ENCODE measurements around the gene CDH22. TPM values are rescaled to one million over a fixed set of nuclear protein-coding genes. Genes with fewer than 3 reads are reported as not detected.

Gene CDH22
- total RNA-seq, 1 experiment from 2014 or later, result 0.11 TPM

GRCh38 chr20:46356195-46357029 is 48.1 kb upstream of the CDH22 start:
- BruUV-seq (replicated peaks), result no TSS peak
- peak overlapping the region; percentile 86 for H3K27ac Mint-ChIP-seq (ENCODE audit: unreplicated experiment)
- ChIA-PET CTCF (interaction anchor here (0.9 to 1.2 kb wide), 3 partner anchors 8 to 228 kb away, joined by 3 to 7 read pairs (median 3); no protein-coding TSS in a partner anchor), POLR2A (interaction anchor here (2.6 kb wide), 1 partner anchor 8 kb away, joined by 28 read pairs; no protein-coding TSS in a partner anchor)
- H3K36me3 Mint-ChIP-seq (ENCODE audit: insufficient read depth, unreplicated experiment), result peaks cover 42% of the 10 kb centered on the region
- H3K4me3 Mint-ChIP-seq (ENCODE audit: unreplicated experiment), result peak overlapping the region; percentile 54
- Histone ChIP-seq H3K36me3 (ENCODE audit: control insufficient read depth, insufficient read depth, low read length) (peaks cover 6% of the 10 kb centered on the region), H3K27me3 (replicated peaks; ENCODE audit: control insufficient read depth, insufficient read depth, low read length) (no peaks in the 10 kb centered on the region), H3K9me3 (no peaks in the 10 kb centered on the region), H3K4me1 (peaks cover 42% of the 10 kb centered on the region), H3K4me3 (ENCODE audit: low read depth, low read length) (no peak overlapping the region)
- peaks cover 29% of the 10 kb centered on the region for H3K4me1 Mint-ChIP-seq (ENCODE audit: low read depth, unreplicated experiment)
- TF ChIP-seq CTCF (IDR thresholded peaks at IDR 0.05; ENCODE audit: insufficient read depth in 1 of 2, low read depth in 1 of 2, low read length in 1 of 2, severe bottlenecking in 1 of 2, unreplicated experiment in 1 of 2), result no peak
- DNase-seq, result no peak
- intact Hi-C loops (cut with micrococcal nuclease; ENCODE audit: unreplicated experiment), result loop anchor here (10.0 kb wide), 1 partner anchor 342 kb away; no protein-coding TSS in a partner anchor
- H3K9me3 Mint-ChIP-seq (ENCODE audit: unreplicated experiment), result no peaks in the 10 kb centered on the region
- no peaks in the 10 kb centered on the region for H3K27me3 Mint-ChIP-seq (ENCODE audit: insufficient read depth, unreplicated experiment)

GRCh38 chr20:46355778-46356177 is 47.5 kb upstream of the CDH22 start:
- H3K27ac Mint-ChIP-seq (ENCODE audit: unreplicated experiment), result peak overlapping the region; percentile 86
- Histone ChIP-seq H3K9me3 (no peaks in the 10 kb centered on the region), H3K27me3 (replicated peaks; ENCODE audit: control insufficient read depth, insufficient read depth, low read length) (no peaks in the 10 kb centered on the region), H3K4me3 (ENCODE audit: low read depth, low read length) (no peak overlapping the region), H3K36me3 (ENCODE audit: control insufficient read depth, insufficient read depth, low read length) (peaks cover 7% of the 10 kb centered on the region), H3K4me1 (peaks cover 42% of the 10 kb centered on the region)
- BruUV-seq (replicated peaks), result no TSS peak
- peak; percentile 67 to 85 for DNase-seq
- intact Hi-C loops (cut with micrococcal nuclease; ENCODE audit: unreplicated experiment), result loop anchor here (2.0 to 10.0 kb wide), 2 partner anchors 51 to 341 kb away; partner anchors contain the start of gene ELMO2
- H3K27me3 Mint-ChIP-seq (ENCODE audit: insufficient read depth, unreplicated experiment), result no peaks in the 10 kb centered on the region
- no peaks in the 10 kb centered on the region for H3K9me3 Mint-ChIP-seq (ENCODE audit: unreplicated experiment)
- H3K4me1 Mint-ChIP-seq (ENCODE audit: low read depth, unreplicated experiment), result peaks cover 35% of the 10 kb centered on the region
- peak overlapping the region; percentile 54 for H3K4me3 Mint-ChIP-seq (ENCODE audit: unreplicated experiment)
- TF ChIP-seq CTCF (IDR thresholded peaks at IDR 0.05; ENCODE audit: insufficient read depth in 1 of 2, low read depth in 1 of 2, low read length in 1 of 2, severe bottlenecking in 1 of 2, unreplicated experiment in 1 of 2), result no peak
- CTCF ChIA-PET, result interaction anchor here (0.9 to 1.2 kb wide), 3 partner anchors 8 to 228 kb away, joined by 3 to 7 read pairs (median 3); no protein-coding TSS in a partner anchor
- peaks cover 47% of the 10 kb centered on the region for H3K36me3 Mint-ChIP-seq (ENCODE audit: insufficient read depth, unreplicated experiment)
- POLR2A ChIA-PET, result interaction anchor here (2.6 kb wide), 1 partner anchor 8 kb away, joined by 28 read pairs; no protein-coding TSS in a partner anchor

GRCh38 chr20:46354920-46355654 is 46.8 kb upstream of the CDH22 start:
- peaks cover 47% of the 10 kb centered on the region for H3K36me3 Mint-ChIP-seq (ENCODE audit: insufficient read depth, unreplicated experiment)
- ChIA-PET CTCF (interaction anchor here (0.9 to 1.2 kb wide), 3 partner anchors 9 to 227 kb away, joined by 3 to 7 read pairs (median 3); no protein-coding TSS in a partner anchor), POLR2A (interaction anchor here (2.6 kb wide), 1 partner anchor 9 kb away, joined by 28 read pairs; no protein-coding TSS in a partner anchor)
- no peaks in the 10 kb centered on the region for H3K27me3 Mint-ChIP-seq (ENCODE audit: insufficient read depth, unreplicated experiment)
- H3K4me3 ChIP-seq (ENCODE audit: low read depth, low read length), result no peak overlapping the region
- no peak overlapping the region for H3K4me3 Mint-ChIP-seq (ENCODE audit: unreplicated experiment)
- H3K9me3 ChIP-seq, result no peaks in the 10 kb centered on the region
- H3K4me1 ChIP-seq, result peaks cover 44% of the 10 kb centered on the region
- no peaks in the 10 kb centered on the region for H3K9me3 Mint-ChIP-seq (ENCODE audit: unreplicated experiment)
- no TSS peak for BruUV-seq (replicated peaks)
- H3K36me3 ChIP-seq (ENCODE audit: control insufficient read depth, insufficient read depth, low read length), result peaks cover 7% of the 10 kb centered on the region
- no peak for TF ChIP-seq CTCF (IDR thresholded peaks at IDR 0.05; ENCODE audit: insufficient read depth in 1 of 2, low read depth in 1 of 2, low read length in 1 of 2, severe bottlenecking in 1 of 2, unreplicated experiment in 1 of 2)
- H3K4me1 Mint-ChIP-seq (ENCODE audit: low read depth, unreplicated experiment), result peaks cover 41% of the 10 kb centered on the region
- peak overlapping the region; percentile 86 for H3K27ac Mint-ChIP-seq (ENCODE audit: unreplicated experiment)
- no peak for DNase-seq
- intact Hi-C loops (cut with micrococcal nuclease; ENCODE audit: unreplicated experiment), result loop anchor here (1.0 to 10.0 kb wide), 3 partner anchors 8 to 340 kb away; partner anchors contain the start of gene ELMO2
- H3K27me3 ChIP-seq (replicated peaks; ENCODE audit: control insufficient read depth, insufficient read depth, low read length), result no peaks in the 10 kb centered on the region

Data from Caco-2 (cell line).